Suprapubic skin (tissue), 4 donors: ENCODE measurements around the gene PTHLH.

Source experiments
- POLR2A ChIP-seq, 2 donors: fragments of 450-650 bp; IDR thresholded peaks; one replicate each; pipeline ENCODE4 v1.6.1; 2017; ENCODE audit warnings: antibody characterized with exemption in 2 of 2, mild to moderate bottlenecking in 2 of 2, moderate library complexity in 2 of 2
- POLR2AphosphoS5 ChIP-seq, 3 donors: sonication (generic); formaldehyde crosslinking; IDR thresholded peaks; one replicate each; pipeline ENCODE4 v1.6.1; 2017; ENCODE audit warnings: antibody characterized with exemption in 3 of 3
- TF ChIP-seq, protein P1 (sequence below), 2 donors: fragments of 200-600 bp in 1 of 2; fragments of 450-650 bp in 1 of 2; sonication (generic) in 1 of 2; IDR thresholded peaks; one replicate each; pipeline ENCODE4 v1.5.1; 2016 to 2019; ENCODE audit warnings: antibody characterized with exemption in 2 of 2, mild to moderate bottlenecking in 1 of 2, moderate library complexity in 1 of 2

DNA sequence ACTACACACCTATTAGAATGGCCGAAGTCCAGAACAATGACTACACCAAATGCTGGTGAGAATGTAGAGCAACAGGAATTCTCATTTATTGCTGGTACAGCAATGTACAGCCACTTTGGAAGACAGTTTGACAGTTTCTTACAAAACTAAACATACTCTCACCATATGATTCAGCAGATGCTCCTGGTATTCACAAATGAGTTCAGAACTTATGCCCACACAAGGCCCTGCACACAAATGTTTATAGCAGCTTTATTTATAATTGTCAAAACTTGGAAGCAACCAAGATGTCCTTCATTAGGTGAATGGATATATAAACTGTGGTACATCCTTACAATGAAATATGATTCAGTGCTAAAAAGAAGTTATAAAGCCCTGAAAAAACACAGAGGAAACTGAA lies 38.3 kb downstream of the PTHLH start:
- TF ChIP-seq POLR2A (IDR thresholded peaks at IDR 0.05) (no peak), POLR2AphosphoS5 (IDR thresholded peaks at IDR 0.05) (no peak)
- TF ChIP-seq, protein P1, sequence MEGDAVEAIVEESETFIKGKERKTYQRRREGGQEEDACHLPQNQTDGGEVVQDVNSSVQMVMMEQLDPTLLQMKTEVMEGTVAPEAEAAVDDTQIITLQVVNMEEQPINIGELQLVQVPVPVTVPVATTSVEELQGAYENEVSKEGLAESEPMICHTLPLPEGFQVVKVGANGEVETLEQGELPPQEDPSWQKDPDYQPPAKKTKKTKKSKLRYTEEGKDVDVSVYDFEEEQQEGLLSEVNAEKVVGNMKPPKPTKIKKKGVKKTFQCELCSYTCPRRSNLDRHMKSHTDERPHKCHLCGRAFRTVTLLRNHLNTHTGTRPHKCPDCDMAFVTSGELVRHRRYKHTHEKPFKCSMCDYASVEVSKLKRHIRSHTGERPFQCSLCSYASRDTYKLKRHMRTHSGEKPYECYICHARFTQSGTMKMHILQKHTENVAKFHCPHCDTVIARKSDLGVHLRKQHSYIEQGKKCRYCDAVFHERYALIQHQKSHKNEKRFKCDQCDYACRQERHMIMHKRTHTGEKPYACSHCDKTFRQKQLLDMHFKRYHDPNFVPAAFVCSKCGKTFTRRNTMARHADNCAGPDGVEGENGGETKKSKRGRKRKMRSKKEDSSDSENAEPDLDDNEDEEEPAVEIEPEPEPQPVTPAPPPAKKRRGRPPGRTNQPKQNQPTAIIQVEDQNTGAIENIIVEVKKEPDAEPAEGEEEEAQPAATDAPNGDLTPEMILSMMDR (IDR thresholded peaks at IDR 0.05), result no peak
